MM.1S (cell line): ENCODE data around the gene PRPSAP2.

Source experiments
- DNase-seq: peaks from one replicate; pipeline ENCODE4 v3.0.0-alpha.2; 2015
- H2AFZ ChIP-seq: fragments of 300-600 bp; sonication (generic); 2 replicates; pipeline ENCODE4 v1.6.0; 2016; ENCODE audit warnings: antibody characterized with exemption, low read length
- H3F3A ChIP-seq: fragments of 300-600 bp; sonication (generic); 2 replicates; pipeline ENCODE4 v1.6.1; 2016; ENCODE audit warnings: mild to moderate bottlenecking, antibody characterized with exemption, low read length, moderate library complexity, mixed read lengths; ENCODE audit not compliant: insufficient read depth
- H3K27ac ChIP-seq: fragments of 300-600 bp; sonication (generic); 2 replicates; pipeline ENCODE4 v1.5.1; 2016; ENCODE audit warnings: mild to moderate bottlenecking, low read length
- H3K27me3 ChIP-seq: fragments of 300-600 bp; sonication (generic); replicated peaks from 2 replicates; pipeline ENCODE4 v1.6.0; 2016; ENCODE audit warnings: low read length; ENCODE audit not compliant: insufficient read depth
- H3K36me3 ChIP-seq: fragments of 300-600 bp; sonication (generic); replicated peaks from 2 replicates; pipeline ENCODE4 v1.6.1; 2016; ENCODE audit warnings: mild to moderate bottlenecking, low read length, mixed read lengths; ENCODE audit not compliant: insufficient read depth
- H3K4me1 ChIP-seq: fragments of 300-600 bp; sonication (generic); 2 replicates; pipeline ENCODE4 v1.6.1; 2016; ENCODE audit warnings: low read length, mixed read lengths
- H3K4me2 ChIP-seq: fragments of 300-600 bp; sonication (generic); 2 replicates; pipeline ENCODE4 v1.6.0; 2016; ENCODE audit warnings: low read depth, low read length
- H3K4me3 ChIP-seq: fragments of 300-600 bp; sonication (generic); 2 replicates; pipeline ENCODE4 v1.5.1; 2016; ENCODE audit warnings: low read length, mixed read lengths
- H3K79me2 ChIP-seq: fragments of 300-600 bp; sonication (generic); 2 replicates; pipeline ENCODE4 v1.6.1; 2016; ENCODE audit warnings: mixed run types, low read length, mixed read lengths
- H3K9ac ChIP-seq: fragments of 300-600 bp; sonication (generic); 2 replicates; pipeline ENCODE4 v1.6.1; 2016; ENCODE audit warnings: low read length, mixed read lengths
- H3K9me2 ChIP-seq: fragments of 300-600 bp; sonication (generic); replicated peaks from 2 replicates; pipeline ENCODE4 v1.6.1; 2016; ENCODE audit warnings: mild to moderate bottlenecking, low read length, mixed read lengths; ENCODE audit not compliant: insufficient read depth
- H3K9me3 ChIP-seq: fragments of 300-600 bp; sonication (generic); replicated peaks from 2 replicates; pipeline ENCODE4 v1.6.1; 2016; ENCODE audit warnings: mild to moderate bottlenecking, low read length, mixed read lengths; ENCODE audit not compliant: insufficient read depth
- H4K20me1 ChIP-seq: fragments of 300-600 bp; sonication (generic); 2 replicates; pipeline ENCODE4 v1.6.1; 2016; ENCODE audit warnings: mild to moderate bottlenecking, low read length, moderate library complexity, mixed read lengths; ENCODE audit not compliant: insufficient read depth
- EZH2 ChIP-seq: fragments of 300-600 bp; sonication (generic); optimal IDR thresholded peaks from 2 replicates; pipeline ENCODE3; 2017; ENCODE audit warnings: low read depth, mild to moderate bottlenecking, antibody characterized with exemption, low read length, mixed read lengths
- EZH2phosphoT487 ChIP-seq: fragments of 300-600 bp; sonication (generic); IDR thresholded peaks from 2 replicates; pipeline ENCODE4 v1.6.1; 2018; ENCODE audit warnings: antibody characterized with exemption, low read length
- TF ChIP-seq, protein P1 (sequence below): fragments of 300-600 bp; sonication (generic); IDR thresholded peaks from 2 replicates; pipeline ENCODE4 v1.5.1; 2016; ENCODE audit warnings: antibody characterized with exemption, low read length, mixed read lengths

Gene PRPSAP2

DNA sequence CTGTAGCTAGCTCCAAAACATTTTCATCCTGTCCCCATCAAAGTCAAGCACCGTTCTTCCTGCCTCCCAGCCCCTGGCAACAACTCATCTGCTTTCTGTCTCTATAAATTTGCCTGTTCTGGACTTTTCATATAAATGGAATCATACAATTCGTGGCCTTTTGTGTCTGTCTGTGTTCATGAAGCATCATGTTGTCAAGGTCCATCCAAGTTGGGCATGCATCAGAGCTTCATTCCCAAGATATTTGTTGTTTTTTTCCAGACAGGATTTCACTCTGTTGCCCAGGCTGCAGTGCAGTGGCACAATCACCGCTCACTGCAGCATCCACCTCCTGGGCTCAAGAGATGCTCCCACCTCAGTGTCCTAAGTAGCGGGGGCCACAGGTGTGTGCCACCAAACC lies 99.9 kb downstream of the PRPSAP2 start:
- Histone ChIP-seq H3K79me2 (no peaks in the 10 kb centered on the region), H3K4me3 (no peak overlapping the region), H3K9ac (no peak overlapping the region), H3K9me2 (no peaks in the 10 kb centered on the region), H3K36me3 (no peaks in the 10 kb centered on the region), H3K27ac (no peak overlapping the region), H3F3A (no peaks in the 10 kb centered on the region), H3K4me2 (no peak overlapping the region), H3K27me3 (no peaks in the 10 kb centered on the region), H3K4me1 (peaks cover 4% of the 10 kb centered on the region; the same call in 1 of the 2 replicates), H4K20me1 (no peaks in the 10 kb centered on the region), H3K9me3 (no peaks in the 10 kb centered on the region), H2AFZ (no peak overlapping the region)
- no peak for DNase-seq
- TF ChIP-seq, protein P1, sequence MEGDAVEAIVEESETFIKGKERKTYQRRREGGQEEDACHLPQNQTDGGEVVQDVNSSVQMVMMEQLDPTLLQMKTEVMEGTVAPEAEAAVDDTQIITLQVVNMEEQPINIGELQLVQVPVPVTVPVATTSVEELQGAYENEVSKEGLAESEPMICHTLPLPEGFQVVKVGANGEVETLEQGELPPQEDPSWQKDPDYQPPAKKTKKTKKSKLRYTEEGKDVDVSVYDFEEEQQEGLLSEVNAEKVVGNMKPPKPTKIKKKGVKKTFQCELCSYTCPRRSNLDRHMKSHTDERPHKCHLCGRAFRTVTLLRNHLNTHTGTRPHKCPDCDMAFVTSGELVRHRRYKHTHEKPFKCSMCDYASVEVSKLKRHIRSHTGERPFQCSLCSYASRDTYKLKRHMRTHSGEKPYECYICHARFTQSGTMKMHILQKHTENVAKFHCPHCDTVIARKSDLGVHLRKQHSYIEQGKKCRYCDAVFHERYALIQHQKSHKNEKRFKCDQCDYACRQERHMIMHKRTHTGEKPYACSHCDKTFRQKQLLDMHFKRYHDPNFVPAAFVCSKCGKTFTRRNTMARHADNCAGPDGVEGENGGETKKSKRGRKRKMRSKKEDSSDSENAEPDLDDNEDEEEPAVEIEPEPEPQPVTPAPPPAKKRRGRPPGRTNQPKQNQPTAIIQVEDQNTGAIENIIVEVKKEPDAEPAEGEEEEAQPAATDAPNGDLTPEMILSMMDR = no peak
- TF ChIP-seq EZH2phosphoT487 (no peak), EZH2 (no peak)

DNA sequence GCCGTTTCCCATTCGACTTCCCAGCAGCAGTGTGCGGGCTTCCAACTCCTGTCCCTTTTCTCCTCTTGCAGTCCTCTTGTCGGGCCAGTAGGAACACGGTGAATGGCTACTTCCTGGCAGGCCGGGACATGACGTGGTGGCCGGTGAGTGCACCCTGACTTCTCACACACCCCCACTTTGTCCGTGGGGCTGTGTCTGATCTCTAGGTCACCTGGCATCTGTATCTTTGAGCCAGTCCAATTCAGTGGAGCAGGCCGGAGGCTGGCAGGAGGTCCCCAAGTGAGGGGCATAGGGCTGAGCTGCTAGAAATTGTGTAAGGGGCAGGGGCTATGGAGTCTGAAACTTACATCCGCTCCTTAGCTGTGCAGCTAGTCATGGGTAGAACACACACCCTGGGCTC lies 100.7 kb downstream of the PRPSAP2 start:
- Histone ChIP-seq H3K27me3 (no peaks in the 10 kb centered on the region), H3K4me1 (peaks cover 4% of the 10 kb centered on the region; the same call in 1 of the 2 replicates), H3K79me2 (no peaks in the 10 kb centered on the region), H3K36me3 (no peaks in the 10 kb centered on the region), H4K20me1 (no peaks in the 10 kb centered on the region), H3K9ac (no peak overlapping the region), H3F3A (no peaks in the 10 kb centered on the region), H3K9me2 (no peaks in the 10 kb centered on the region), H3K27ac (no peak overlapping the region), H2AFZ (no peak overlapping the region), H3K9me3 (no peaks in the 10 kb centered on the region), H3K4me3 (no peak overlapping the region), H3K4me2 (no peak overlapping the region)
- no peak for TF ChIP-seq EZH2
- no peak for TF ChIP-seq EZH2phosphoT487
- TF ChIP-seq, protein P1 = no peak
- no peak for DNase-seq

DNA sequence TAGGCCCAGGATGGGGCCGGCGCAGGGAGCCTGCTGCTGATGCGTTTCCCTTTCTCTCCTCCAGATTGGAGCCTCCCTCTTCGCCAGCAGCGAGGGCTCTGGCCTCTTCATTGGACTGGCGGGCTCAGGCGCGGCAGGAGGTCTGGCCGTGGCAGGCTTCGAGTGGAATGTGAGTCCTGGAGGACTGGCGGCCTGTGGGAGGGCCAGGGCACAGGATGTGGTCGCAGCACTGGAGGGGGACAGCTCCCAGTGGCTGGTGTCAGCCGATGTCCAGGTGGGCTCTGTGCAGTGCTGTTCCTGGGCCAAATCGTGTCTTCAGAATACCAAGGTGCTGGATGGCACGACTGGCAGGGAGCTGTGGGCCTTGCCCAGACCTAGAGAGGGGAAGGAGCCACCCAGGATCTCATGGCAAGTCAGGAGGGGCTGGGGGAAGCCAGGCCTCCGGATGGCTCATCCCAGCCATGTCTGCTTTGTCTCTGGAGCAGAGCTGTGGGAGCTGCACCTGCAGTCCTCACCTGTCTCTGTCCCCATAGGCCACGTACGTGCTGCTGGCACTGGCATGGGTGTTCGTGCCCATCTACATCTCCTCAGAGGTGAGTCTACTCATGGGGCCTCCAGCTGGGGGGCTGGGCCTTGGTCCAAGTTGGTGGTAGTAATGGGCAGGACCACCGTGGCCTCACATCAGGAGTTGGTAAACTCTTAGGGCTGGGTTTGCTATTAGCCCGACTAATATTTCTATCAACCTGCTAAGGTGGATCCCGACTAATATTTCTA lies 101.3 kb downstream of the PRPSAP2 start:
- no peaks in the 10 kb centered on the region for H3K36me3 ChIP-seq
- no peak overlapping the region for H3K9ac ChIP-seq
- H3K4me3 ChIP-seq = no peak overlapping the region
- no peak overlapping the region for H2AFZ ChIP-seq
- TF ChIP-seq, protein P1 = no peak
- TF ChIP-seq EZH2phosphoT487 = no peak
- no peaks in the 10 kb centered on the region for H4K20me1 ChIP-seq
- no peak overlapping the region for H3K4me2 ChIP-seq
- H3K9me2 ChIP-seq = no peaks in the 10 kb centered on the region
- no peak for DNase-seq
- no peaks in the 10 kb centered on the region for H3F3A ChIP-seq
- no peaks in the 10 kb centered on the region for H3K27me3 ChIP-seq
- H3K79me2 ChIP-seq = no peaks in the 10 kb centered on the region
- H3K27ac ChIP-seq = no peak overlapping the region
- no peaks in the 10 kb centered on the region for H3K9me3 ChIP-seq
- peaks cover 4% of the 10 kb centered on the region; the same call in 1 of the 2 replicates for H3K4me1 ChIP-seq
